ENCODE data around the gene CEL.

CEL gene

GRCh38 chr9:133108794-133109641 is 47.2 kb downstream of the CEL start:
- DNase-seq (ENCODE audit: extremely low read depth, low read depth), result no peak
- TF ChIP-seq CTCF (IDR thresholded peaks at IDR 0.05; ENCODE audit: low read depth, low read length), result no peak

- no peak for TF ChIP-seq CTCF (IDR thresholded peaks at IDR 0.05; ENCODE audit: low read depth, low read length)
- DNase-seq (ENCODE audit: extremely low read depth, low read depth), result no peak
These were observed 48.3 kb downstream of the CEL start for GRCh38 chr9:133109931-133110650.

GRCh38 chr9:133111808-133112662 is 50.3 kb downstream of the CEL start:
- TF ChIP-seq CTCF (IDR thresholded peaks at IDR 0.05; ENCODE audit: low read depth, low read length), result no peak
- no peak for DNase-seq (ENCODE audit: extremely low read depth, low read depth)

GRCh38 chr9:133112663-133113026 is 50.9 kb downstream of the CEL start:
- no peak for DNase-seq (ENCODE audit: extremely low read depth, low read depth)
- no peak for TF ChIP-seq CTCF (IDR thresholded peaks at IDR 0.05; ENCODE audit: low read depth, low read length)

- TF ChIP-seq CTCF (IDR thresholded peaks at IDR 0.05; ENCODE audit: low read depth, low read length), result no peak
- DNase-seq (ENCODE audit: extremely low read depth, low read depth), result no peak
These were observed 51.6 kb downstream of the CEL start for GRCh38 chr9:133113163-133113948.

GRCh38 chr9:133113949-133114885 is 52.4 kb downstream of the CEL start:
- TF ChIP-seq CTCF (IDR thresholded peaks at IDR 0.05; ENCODE audit: low read depth, low read length), result no peak
- DNase-seq (ENCODE audit: extremely low read depth, low read depth), result no peak
